HFFc6 (cell line): ENCODE measurements around the gene NEGR1. TPM values are rescaled to one million over a fixed set of nuclear protein-coding genes. Genes with fewer than 3 reads are reported as not detected.

Experiments
- DNase-seq: peaks from one replicate; pipeline ENCODE4 v3.0.0-alpha.2; 2018
- H3K27ac Mint-ChIP-seq: 2 replicates; pipeline ENCODE4 v1.8.0; 2020; ENCODE audit warnings: mild to moderate bottlenecking, mixed read lengths
- H3K27me3 Mint-ChIP-seq: 2 replicates; pipeline ENCODE4 v1.8.0; 2021; ENCODE audit warnings: mild to moderate bottlenecking, moderate library complexity, mixed read lengths; ENCODE audit not compliant: insufficient read depth
- H3K36me3 Mint-ChIP-seq: 2 replicates; pipeline ENCODE4 v1.8.0; 2021; ENCODE audit warnings: low read depth, mixed read lengths
- H3K4me1 Mint-ChIP-seq: 2 replicates; pipeline ENCODE4 v1.8.0; 2020; ENCODE audit warnings: low read depth, mixed read lengths
- H3K4me3 Mint-ChIP-seq: 2 replicates; pipeline ENCODE4 v1.8.0; 2020; ENCODE audit warnings: mild to moderate bottlenecking, moderate library complexity, mixed read lengths
- H3K9me3 Mint-ChIP-seq: 2 replicates; pipeline ENCODE4 v1.8.0; 2020; ENCODE audit warnings: mild to moderate bottlenecking, mixed read lengths
- total RNA-seq, 6 experiments: library from RNA; stranded (reverse); fragmentation: NEBNext Ultra II Directional; extraction: Animal tissue kit (Norgen Biotek cat#: 25700); gene quantifications; 2 replicates in 1 of 6; 3 replicates in 5 of 6; pipeline ENCODE4 v1.2.3, GENCODE V29; 2021
- TF ChIP-seq, protein P1 (sequence below): fragments of 200-600 bp; sonication (generic); IDR thresholded peaks from 2 replicates; pipeline ENCODE4 v1.5.0; 2021; ENCODE audit warnings: antibody characterized with exemption, mild to moderate bottlenecking

Gene NEGR1
- total RNA-seq, 6 experiments from 2014 or later, result 52.8 to 67.6 (median 64.6) TPM

DNA sequence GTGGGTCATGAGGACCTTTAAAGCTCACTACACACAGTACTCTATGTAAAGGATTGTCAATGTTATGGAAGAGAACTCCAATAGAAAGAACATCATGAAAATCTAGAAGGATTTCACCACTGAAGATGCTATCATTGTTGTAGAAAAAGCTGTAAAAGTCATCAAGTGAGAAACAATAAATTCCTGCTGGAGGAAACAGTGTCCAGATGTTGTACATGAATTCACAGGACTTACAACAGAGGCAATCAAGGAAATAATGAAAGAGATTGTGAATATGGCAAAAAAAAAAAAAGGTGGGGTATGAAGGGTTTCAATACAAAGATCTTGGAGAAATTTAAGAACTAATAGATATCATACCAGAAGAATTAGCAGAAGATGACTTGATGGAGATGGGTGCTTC is 846.4 kb downstream of the NEGR1 start:
- H3K4me3 Mint-ChIP-seq, result no peak overlapping the region
- H3K27ac Mint-ChIP-seq, result no peak overlapping the region
- no peaks in the 10 kb centered on the region for H3K36me3 Mint-ChIP-seq
- H3K9me3 Mint-ChIP-seq, result no peaks in the 10 kb centered on the region
- H3K4me1 Mint-ChIP-seq, result no peaks in the 10 kb centered on the region
- no peaks in the 10 kb centered on the region for H3K27me3 Mint-ChIP-seq
- TF ChIP-seq, protein P1, sequence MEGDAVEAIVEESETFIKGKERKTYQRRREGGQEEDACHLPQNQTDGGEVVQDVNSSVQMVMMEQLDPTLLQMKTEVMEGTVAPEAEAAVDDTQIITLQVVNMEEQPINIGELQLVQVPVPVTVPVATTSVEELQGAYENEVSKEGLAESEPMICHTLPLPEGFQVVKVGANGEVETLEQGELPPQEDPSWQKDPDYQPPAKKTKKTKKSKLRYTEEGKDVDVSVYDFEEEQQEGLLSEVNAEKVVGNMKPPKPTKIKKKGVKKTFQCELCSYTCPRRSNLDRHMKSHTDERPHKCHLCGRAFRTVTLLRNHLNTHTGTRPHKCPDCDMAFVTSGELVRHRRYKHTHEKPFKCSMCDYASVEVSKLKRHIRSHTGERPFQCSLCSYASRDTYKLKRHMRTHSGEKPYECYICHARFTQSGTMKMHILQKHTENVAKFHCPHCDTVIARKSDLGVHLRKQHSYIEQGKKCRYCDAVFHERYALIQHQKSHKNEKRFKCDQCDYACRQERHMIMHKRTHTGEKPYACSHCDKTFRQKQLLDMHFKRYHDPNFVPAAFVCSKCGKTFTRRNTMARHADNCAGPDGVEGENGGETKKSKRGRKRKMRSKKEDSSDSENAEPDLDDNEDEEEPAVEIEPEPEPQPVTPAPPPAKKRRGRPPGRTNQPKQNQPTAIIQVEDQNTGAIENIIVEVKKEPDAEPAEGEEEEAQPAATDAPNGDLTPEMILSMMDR, result no peak
- DNase-seq, result no peak

DNA sequence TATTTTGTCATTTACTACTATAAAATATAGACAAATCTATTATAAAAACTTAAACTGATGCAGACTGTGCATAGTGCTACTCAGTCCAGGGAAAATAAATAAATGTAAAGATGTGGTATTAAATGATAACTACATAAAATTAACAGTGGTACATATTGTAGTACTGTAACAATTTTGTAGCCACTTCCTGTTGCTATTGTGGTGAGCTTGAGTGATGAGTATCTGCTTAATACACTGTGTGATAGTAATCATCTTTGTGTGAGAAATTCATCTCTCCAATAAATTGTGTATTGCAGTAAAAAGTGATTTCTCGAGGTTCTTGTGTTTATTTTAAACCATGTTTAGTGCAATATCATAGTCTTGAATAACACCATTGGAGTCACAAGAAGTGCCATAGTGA is 848.1 kb downstream of the NEGR1 start:
- Mint-ChIP-seq H3K36me3 (no peaks in the 10 kb centered on the region), H3K4me1 (no peaks in the 10 kb centered on the region), H3K9me3 (no peaks in the 10 kb centered on the region), H3K27me3 (no peaks in the 10 kb centered on the region), H3K27ac (no peak overlapping the region), H3K4me3 (no peak overlapping the region)
- no peak for DNase-seq
- TF ChIP-seq, protein P1, result no peak

DNA sequence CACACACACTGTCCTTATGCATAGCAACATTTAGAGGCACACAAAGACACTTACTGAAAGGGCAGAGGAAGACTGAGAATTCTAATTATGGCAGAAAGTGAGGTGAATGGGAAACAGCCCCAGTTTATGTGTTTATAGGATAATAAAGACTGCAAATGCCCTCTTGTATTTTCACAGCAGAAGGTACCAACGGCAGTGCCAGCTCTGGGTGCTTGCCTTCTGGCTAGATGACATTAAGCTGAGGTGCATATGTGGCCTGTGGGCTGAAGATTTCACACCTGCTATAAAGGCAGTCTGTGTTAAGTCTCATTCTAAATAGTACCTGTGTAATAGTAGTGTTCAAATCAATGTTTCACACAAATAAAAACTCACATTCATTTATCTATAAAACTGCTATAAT is 854.3 kb downstream of the NEGR1 start:
- DNase-seq, result no peak
- no peaks in the 10 kb centered on the region for H3K4me1 Mint-ChIP-seq
- no peaks in the 10 kb centered on the region for H3K27me3 Mint-ChIP-seq
- H3K27ac Mint-ChIP-seq, result no peak overlapping the region
- no peaks in the 10 kb centered on the region for H3K36me3 Mint-ChIP-seq
- TF ChIP-seq, protein P1, result no peak
- no peaks in the 10 kb centered on the region for H3K9me3 Mint-ChIP-seq
- H3K4me3 Mint-ChIP-seq, result no peak overlapping the region

DNA sequence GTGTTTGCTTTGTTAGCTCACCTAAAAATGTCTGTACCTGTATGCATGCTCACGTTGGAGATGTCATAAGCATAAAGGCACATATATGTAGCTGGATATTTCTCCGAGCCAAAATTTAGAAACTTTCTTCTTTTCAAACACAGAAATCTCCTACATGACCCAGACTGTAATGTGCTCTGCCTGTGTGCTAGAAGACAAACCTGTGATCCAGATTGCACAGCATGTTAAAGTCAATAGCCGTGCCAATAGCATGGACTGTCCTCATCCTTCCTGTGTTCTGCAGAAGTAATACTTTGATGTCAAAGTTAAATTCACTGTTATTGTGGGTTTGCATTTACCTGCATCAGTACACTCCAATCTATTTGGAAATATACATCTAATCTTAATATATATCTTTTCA is 855.3 kb downstream of the NEGR1 start:
- Mint-ChIP-seq H3K9me3 (no peaks in the 10 kb centered on the region), H3K36me3 (no peaks in the 10 kb centered on the region), H3K27me3 (no peaks in the 10 kb centered on the region), H3K4me3 (no peak overlapping the region), H3K4me1 (no peaks in the 10 kb centered on the region), H3K27ac (no peak overlapping the region)
- TF ChIP-seq, protein P1, result no peak
- DNase-seq, result no peak

DNA sequence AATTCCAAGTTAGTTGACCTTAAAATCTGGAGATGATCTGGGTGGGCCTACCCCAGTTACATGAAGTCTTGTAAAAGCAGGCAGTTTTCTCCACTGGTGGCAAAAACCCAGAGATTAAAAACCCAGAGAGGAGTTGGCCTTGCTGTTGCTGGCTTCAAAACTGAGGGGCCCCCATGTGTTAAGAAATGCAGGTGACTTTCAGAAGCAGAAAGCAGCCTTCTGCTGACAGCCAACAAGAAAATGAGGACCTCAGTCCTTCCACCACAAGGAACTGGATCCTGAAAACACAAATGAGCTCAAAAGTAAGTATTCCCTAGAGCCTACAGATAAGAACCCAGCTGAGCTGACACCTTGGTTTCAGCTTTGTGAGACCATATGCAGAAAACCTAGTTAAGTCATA is 857.8 kb downstream of the NEGR1 start:
- Mint-ChIP-seq H3K27ac (no peak overlapping the region), H3K27me3 (no peaks in the 10 kb centered on the region), H3K4me1 (no peaks in the 10 kb centered on the region), H3K9me3 (no peaks in the 10 kb centered on the region), H3K36me3 (no peaks in the 10 kb centered on the region), H3K4me3 (no peak overlapping the region)
- no peak for DNase-seq
- TF ChIP-seq, protein P1, result no peak

DNA sequence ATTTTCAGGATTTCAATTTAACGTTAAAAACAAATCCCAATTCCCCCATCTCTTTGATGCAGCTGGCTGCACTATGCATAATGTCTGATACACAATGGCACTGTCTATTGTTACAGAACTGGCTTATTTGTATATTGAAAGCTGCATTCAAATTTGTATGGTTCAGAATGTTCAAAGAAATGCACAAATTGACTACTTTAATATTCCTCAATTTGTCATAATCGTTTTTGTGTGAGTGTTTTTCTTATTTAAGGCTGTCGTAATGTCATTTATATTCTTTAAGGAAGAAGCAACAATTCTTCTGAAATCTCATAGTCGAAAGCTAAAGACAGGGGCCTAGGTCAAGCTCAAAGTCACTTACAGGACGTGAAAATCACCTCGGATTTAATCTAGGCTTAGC is 860.1 kb downstream of the NEGR1 start:
- H3K36me3 Mint-ChIP-seq, result no peaks in the 10 kb centered on the region
- no peak for DNase-seq
- H3K9me3 Mint-ChIP-seq, result no peaks in the 10 kb centered on the region
- H3K27ac Mint-ChIP-seq, result no peak overlapping the region
- TF ChIP-seq, protein P1, result no peak
- no peaks in the 10 kb centered on the region for H3K4me1 Mint-ChIP-seq
- H3K4me3 Mint-ChIP-seq, result no peak overlapping the region
- no peaks in the 10 kb centered on the region for H3K27me3 Mint-ChIP-seq
